ENCODE results near the gene RPTOR.
"Not testable (repeated sequence)": the region's sequence is repeated elsewhere in the genome, so short reads cannot be mapped to it uniquely, and the experiment has no call there.

RPTOR gene

DNA sequence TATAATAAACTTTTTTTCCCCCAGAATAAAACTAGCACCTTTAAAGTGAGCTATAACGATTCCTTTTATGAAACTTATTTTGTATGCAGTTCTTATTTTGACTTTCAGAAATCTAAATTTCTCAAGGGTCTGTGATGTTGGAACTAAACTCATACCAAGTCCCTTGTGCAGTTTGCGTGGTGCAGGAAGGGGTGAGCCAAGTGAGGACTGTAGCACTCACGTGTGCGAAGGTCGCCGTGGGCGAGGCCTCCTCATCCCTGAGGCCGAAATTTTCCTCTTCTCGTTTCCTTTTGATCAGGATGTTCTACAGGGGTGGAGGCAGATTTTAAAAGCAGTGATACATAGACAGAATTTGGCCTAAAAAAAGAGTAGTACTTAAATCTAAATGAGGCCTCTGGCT lies 73.7 kb downstream of the RPTOR start:
- DNase-seq: no peak

DNA sequence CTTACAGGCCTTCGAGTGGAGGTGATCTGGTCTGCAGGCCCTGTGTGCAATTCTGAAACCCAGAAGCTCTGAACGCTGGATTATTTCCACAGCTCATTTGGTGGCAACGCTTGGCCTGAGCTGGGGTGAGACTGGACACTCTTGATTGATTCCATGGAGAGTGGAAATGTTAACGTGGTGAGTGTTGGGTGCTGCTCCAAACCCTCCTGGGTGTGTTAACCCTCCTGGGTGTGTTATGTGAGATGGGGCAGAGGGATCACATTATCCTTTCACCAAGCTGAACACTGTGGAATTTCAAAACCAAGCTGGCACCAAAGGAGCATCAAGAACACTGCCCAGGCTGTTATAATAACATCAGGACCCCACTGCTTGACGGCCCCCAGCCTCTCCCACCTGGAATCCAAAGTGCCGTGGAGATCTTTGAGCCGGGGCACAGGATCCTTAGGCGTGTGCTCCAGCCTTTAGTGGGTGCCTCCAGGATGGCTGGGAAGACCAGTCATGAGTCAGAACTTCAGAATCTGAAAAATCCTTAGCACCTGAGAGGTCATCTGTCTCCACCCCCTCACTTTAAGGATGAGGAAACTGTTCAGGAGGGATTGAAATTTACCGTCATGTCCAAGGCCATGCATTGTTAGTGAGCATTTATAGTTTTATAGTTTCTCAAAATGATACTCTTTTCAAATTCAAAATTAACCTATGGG lies 75.0 kb downstream of the RPTOR start:
- no peak for DNase-seq

DNA sequence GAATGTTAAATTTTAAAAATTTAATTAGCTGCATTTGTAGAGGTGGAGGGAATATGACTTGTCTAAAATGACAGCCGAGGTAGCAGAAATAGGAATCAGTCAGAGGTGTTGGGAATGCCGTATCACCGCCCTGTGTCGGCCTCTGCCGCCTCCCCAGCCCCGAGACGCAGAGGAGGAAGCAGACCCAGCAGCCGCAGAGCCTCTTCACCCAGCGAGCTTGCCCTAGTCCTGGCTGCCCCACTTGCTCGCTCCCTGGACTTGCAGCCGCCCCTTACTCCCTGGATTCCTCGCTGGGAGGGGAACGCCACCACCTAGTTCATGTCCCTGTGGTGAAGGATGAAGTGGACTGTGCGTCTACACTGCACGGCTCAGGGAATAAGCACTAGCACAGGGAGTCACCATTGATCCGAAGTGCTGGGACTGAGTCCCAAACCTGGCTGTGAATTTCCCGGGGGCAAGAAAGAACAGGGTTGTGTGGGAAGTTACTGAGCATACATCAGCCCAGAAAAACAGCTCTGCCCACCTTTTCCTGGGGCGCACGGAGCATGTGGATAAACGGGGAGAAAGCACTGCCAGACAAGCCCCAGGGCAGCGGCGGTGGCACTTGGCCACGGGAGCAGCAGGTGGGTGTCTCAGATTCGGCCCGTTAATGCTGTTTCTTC lies 76.8 kb downstream of the RPTOR start:
- no peak for DNase-seq

GRCh38 chr17:80621997-80622357 lies 77.3 kb downstream of the RPTOR start:
- DNase-seq: no peak

DNA sequence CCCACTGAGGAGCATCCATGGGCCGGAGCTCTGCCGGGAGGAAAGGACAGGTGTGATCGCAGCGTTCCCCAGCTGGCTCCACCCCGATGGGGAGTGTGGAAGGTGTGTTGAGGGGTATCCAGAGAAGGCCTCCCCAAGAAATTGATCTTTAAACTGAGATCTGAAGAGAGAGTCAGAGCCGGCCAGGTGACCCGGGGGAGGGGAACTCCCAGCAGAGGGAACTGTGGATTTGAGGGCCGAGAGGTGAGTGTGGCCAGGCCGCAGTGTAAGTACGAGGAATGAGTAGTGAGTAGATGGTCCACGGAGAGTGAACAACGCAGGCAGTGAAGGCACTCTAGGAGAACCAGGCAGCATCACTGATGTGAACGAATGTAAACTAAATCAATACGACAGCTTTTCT lies 80.2 kb downstream of the RPTOR start:
- no peak for DNase-seq

DNA sequence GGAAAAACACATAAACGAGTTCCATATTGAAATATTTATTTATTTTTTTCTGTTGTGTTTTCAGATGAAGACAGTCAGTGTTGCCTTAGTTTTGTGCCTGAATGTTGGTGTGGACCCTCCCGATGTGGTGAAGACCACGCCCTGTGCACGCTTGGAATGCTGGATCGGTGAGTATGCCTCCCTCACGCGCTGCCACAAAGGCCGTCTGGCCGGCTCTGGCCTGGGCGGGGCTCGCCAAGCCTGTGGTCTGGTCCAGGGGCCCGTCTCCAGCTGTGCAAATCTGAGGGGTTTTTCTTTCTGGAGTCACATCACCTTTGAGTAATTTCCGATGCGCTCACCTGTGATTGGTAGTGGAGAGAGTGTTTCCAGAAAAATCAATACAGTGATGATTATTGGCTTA lies 81.0 kb downstream of the RPTOR start:
- no peak for DNase-seq

GRCh38 chr17:80628881-80629280 lies 84.2 kb downstream of the RPTOR start:
- not testable (repeated sequence) for DNase-seq

DNA sequence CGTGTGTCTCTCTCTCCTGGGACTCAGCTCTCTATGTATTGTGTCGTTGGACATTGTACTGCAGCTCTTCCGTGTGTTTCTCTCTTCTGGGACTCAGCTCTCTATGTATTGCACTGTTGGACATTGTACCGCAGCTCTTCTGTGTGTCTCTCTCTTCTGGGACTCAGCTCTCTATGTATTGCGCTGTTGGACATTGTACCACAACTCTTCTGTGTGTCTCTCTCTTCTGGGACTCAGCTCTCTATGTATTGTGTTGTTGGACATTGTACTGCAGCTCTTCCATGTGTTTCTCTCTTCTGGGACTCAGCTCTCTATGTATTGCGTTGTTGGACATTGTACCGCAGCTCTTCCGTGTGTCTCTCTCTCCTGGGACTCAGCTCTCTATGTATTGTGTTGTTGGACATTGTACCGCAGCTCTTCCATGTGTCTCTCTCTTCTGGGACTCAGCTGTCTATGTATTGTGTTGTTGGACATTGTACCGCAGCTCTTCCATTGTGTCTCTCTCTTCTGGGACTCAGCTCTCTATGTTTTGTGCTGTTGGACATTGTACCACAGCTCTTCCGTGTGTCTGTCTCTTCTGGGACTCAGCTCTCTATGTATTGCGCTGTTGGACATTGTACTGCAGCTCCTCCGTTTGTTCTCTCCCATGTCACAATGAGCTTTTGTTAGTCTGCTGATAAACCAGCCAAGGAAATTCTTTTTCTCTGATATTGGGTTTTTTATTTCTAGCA lies 84.8 kb downstream of the RPTOR start:
- no peak for DNase-seq

- no peak for DNase-seq
These were observed 86.0 kb downstream of the RPTOR start for GRCh38 chr17:80630560-80631120.

DNA sequence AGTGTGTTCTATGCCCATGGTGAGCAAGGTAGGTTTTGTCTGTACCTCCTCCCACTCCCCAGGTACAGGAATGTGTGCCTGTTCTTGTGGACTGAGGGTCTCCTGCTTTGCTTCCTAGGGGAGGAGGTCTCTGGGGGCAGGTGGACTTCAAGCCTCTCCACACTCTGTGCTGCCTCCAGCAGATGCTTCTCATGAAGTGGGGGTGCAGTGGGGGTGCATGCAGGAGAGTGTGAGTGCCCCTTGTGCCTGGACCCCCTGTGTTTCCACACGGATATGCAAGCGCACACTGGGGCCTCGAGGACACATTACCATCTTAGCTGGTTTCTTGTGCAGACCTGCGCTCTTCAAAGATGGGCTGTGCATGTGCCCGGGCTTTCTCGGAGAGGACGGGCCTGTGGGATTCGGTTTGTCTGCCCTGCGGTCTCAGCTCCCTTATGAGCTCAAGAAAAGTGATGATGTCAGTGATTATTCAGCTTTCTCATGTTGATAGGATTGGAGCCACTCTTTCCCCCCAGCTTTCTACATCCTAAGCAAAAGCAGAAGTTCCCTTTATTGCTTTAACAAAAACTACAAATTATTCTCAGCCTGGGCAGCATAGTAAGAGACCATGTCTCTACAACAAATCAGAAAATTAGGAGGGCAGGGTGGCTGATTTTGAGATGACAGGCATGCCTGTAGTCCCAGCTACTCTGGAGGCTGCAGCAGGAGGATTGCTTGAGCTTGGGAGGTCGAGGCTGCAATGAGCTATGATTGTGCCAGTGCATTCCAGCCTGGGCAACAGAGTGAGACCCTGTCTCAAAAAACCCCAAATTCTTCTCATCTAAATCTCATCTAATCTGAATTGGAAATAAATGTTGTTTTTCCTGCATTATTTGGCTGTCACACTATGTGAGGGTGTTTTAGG lies 86.8 kb downstream of the RPTOR start:
- DNase-seq: no peak

GRCh38 chr17:80632046-80632581 lies 87.5 kb downstream of the RPTOR start:
- no peak for DNase-seq

DNA sequence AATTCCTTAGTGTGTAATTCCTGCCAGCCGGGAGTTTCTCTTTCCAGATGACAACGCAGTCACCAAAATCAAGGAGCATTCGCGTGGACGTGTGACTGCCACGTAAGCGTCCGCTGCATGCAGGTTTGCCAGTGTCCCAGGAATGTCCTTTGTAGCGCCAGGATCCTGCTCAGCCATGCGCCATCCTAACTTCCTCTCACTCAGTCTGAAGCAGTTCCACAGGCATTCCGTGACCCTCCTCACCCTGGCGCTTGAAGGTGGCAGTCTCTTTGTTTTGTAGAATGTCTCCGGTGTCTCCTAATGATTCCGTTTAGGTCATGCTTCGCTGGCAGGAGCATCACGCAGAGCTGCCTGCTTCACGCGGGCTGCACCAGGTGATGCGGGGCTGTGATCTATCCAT lies 88.6 kb downstream of the RPTOR start:
- DNase-seq: no peak

- no peak for DNase-seq
These were observed 89.4 kb downstream of the RPTOR start for GRCh38 chr17:80633994-80634566.

- DNase-seq: no peak
These were observed 91.9 kb downstream of the RPTOR start for GRCh38 chr17:80636361-80637018.

GRCh38 chr17:80637048-80637781 lies 92.6 kb downstream of the RPTOR start:
- DNase-seq: no peak

GRCh38 chr17:80639658-80640057 lies 95.0 kb downstream of the RPTOR start:
- DNase-seq: no peak

GRCh38 chr17:80640366-80641084 lies 95.9 kb downstream of the RPTOR start:
- no peak for DNase-seq

- DNase-seq: no peak
These were observed 98.9 kb downstream of the RPTOR start for GRCh38 chr17:80643326-80644099.

DNA sequence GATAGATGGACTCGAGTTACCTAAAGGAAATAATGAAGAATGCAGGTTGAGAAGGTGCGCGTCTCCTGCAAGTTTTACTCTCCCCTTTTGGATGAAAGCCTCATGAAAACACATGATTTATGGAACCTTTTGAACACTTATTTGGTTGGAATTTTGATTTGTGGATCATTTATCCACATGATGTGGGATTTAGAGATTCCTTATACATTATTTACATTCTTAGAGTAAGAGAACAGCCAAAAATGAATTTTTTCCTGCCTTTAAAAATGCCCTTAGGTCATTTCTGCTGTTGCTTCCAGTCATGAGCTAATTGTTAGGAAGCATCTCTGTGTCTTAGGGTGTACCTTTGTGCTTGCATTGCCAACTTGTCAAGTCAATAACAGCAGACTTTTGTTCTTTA lies 99.9 kb downstream of the RPTOR start:
- no peak for DNase-seq

Measured in CD4-positive, alpha-beta T cell treated with Interleukin-1 beta for 1 hour (primary cell).